Sigmoid colon (tissue), 3 donors: ENCODE measurements around the gene PCSK5.

ENCODE experiments used
- CTCF ChIP-seq, 4 experiments: fragments of 450-650 bp in 3 of 4; fragments of 200-600 bp in 1 of 4; IDR thresholded peaks; one replicate each; pipeline ENCODE4 v1.5.1; 2016 to 2019; ENCODE audit warnings: antibody characterized with exemption in 4 of 4, mild to moderate bottlenecking in 3 of 4, moderate library complexity in 2 of 4
- POLR2A ChIP-seq, 2 donors: fragments of 450-650 bp; IDR thresholded peaks; one replicate each; pipeline ENCODE4 v1.6.1; 2016; ENCODE audit warnings: antibody characterized with exemption in 2 of 2, mild to moderate bottlenecking in 2 of 2, moderate library complexity in 2 of 2

GRCh38 chr9:76297721-76298239 is 407.3 kb downstream of the PCSK5 start:
- TF ChIP-seq CTCF (IDR thresholded peaks at IDR 0.05) = no peak
- TF ChIP-seq POLR2A (IDR thresholded peaks at IDR 0.05) = no peak
